Breast epithelium (tissue), 3 donors: ENCODE measurements around the gene BTBD6.

Source experiments
- POLR2A ChIP-seq: fragments of 450-650 bp; IDR thresholded peaks from one replicate; pipeline ENCODE4 v1.6.1; 2016; ENCODE audit warnings: antibody characterized with exemption, mild to moderate bottlenecking, moderate library complexity
- POLR2AphosphoS5 ChIP-seq, 3 donors: sonication (generic); formaldehyde crosslinking; IDR thresholded peaks; one replicate each; pipeline ENCODE4 v1.6.1; 2017; ENCODE audit warnings: antibody characterized with exemption in 3 of 3
- TF ChIP-seq, protein P1 (sequence below), 3 donors: fragments of 450-650 bp; IDR thresholded peaks; one replicate each; pipeline ENCODE4 v1.5.1; 2016 to 2017; ENCODE audit warnings: antibody characterized with exemption in 3 of 3, mild to moderate bottlenecking in 3 of 3, moderate library complexity in 3 of 3

DNA sequence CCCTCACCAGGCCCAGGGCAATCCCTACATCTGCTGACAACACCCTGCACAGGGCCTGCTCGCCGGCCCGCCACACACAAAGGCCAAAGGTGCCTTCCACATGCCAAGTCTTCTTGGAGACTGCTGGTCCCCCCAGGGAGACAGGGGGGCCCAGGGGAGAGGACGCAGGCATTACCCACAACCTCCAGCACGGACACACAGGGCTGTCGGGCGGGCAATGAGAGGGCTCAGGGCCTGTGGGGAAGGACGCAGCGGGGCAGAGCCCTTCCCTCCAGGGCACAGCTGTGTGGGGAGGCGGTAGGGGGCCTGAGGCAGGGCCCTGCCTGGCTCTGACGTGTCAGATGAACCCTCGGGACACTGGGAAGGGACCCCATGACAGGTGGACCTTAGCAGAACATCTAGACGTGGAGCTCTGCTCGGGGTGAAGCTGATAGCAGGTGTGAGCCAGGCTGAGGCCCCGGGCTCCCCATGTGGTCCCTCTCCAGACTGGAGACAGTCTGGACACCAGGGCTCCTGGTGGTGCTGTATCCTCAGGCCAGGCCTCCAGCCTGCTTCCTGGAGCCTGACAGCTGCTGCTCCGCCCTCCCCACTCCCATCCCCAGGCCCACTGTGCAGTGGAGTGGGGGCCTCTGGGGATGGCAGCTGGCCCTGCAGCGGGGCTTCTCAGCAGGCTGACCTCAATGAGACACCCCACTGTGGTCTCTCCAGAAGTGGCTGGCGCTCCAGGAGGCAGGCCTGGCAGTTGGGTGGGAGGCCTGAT, 35.6 kb upstream of the BTBD6 start:
- TF ChIP-seq, protein P1, sequence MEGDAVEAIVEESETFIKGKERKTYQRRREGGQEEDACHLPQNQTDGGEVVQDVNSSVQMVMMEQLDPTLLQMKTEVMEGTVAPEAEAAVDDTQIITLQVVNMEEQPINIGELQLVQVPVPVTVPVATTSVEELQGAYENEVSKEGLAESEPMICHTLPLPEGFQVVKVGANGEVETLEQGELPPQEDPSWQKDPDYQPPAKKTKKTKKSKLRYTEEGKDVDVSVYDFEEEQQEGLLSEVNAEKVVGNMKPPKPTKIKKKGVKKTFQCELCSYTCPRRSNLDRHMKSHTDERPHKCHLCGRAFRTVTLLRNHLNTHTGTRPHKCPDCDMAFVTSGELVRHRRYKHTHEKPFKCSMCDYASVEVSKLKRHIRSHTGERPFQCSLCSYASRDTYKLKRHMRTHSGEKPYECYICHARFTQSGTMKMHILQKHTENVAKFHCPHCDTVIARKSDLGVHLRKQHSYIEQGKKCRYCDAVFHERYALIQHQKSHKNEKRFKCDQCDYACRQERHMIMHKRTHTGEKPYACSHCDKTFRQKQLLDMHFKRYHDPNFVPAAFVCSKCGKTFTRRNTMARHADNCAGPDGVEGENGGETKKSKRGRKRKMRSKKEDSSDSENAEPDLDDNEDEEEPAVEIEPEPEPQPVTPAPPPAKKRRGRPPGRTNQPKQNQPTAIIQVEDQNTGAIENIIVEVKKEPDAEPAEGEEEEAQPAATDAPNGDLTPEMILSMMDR (IDR thresholded peaks at IDR 0.05) = no peak
- no peak for TF ChIP-seq POLR2A
- no peak for TF ChIP-seq POLR2AphosphoS5 (IDR thresholded peaks at IDR 0.05)
